Measurements from ENCODE around the gene EFCAB11. TPM values are rescaled to one million over a fixed set of nuclear protein-coding genes. Genes with fewer than 3 reads are reported as not detected.

Gene EFCAB11
- polyA plus RNA-seq, 2 donors: 6.2 to 6.3 TPM

DNA sequence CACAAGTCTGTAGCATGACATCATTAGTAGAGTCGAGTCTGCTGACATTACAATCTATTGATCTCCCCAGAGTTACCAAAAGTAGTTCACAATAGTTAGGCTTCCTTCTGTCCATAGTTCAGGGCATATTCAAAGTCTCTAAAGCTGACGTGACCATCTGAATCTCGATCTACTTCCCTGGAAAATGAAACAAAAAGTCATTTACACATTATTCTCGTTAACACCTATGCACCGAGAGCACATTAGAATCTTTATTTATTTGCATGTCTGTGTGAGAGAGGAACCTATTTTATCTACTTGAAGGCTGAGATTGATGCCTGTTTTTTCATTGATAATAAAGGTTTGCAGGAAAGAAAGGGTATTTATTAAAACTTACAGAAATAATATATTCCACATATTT is 157.4 kb downstream of the EFCAB11 start:
- H3K9me3 ChIP-seq (ENCODE audit: control insufficient read depth in 2 of 2, insufficient read depth in 1 of 2, low read depth in 1 of 2, low read length in 1 of 2): peaks cover 0 to 2% of the 10 kb centered on the region in 2 donors
- no peaks in the 10 kb centered on the region for H3K36me3 ChIP-seq (ENCODE audit: control insufficient read depth in 2 of 2, insufficient read depth in 2 of 2, low read length in 1 of 2)
- 67 to 72% methylated on average over 5 of the region's 5 CpGs for WGBS, 2 donors

DNA sequence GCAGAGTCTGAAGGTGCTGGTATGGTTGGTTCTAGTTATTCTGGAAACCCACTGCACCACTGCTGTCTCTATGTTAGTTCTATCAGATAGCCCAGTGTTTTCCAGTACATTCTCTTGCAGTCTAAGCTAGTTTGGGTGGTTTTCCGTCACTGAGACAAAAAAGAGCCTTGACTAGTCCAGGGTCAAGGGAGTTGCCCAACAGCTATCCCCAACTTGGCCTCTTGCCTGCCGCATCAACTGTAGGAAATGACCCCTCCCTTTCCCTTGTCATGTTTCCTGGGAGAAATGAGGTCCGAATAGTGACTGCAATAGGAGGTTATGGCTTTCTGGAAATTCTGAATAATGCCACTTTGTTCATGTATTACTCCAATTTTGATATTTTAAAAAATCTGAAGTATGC is 160.4 kb downstream of the EFCAB11 start:
- H3K36me3 ChIP-seq (ENCODE audit: control insufficient read depth in 2 of 2, insufficient read depth in 2 of 2, low read length in 1 of 2): no peaks in the 10 kb centered on the region
- H3K9me3 ChIP-seq (ENCODE audit: control insufficient read depth in 2 of 2, insufficient read depth in 1 of 2, low read depth in 1 of 2, low read length in 1 of 2): peaks cover 0 to 2% of the 10 kb centered on the region in 2 donors
- H3K4me3 ChIP-seq (ENCODE audit: low read depth in 1 of 2, low read length in 2 of 2): no peak overlapping the region
- no peak overlapping the region for H3K27ac ChIP-seq (ENCODE audit: low read depth in 2 of 2, low read length in 1 of 2)
- no peaks in the 10 kb centered on the region for H3K4me1 ChIP-seq (ENCODE audit: control insufficient read depth in 2 of 2, insufficient read depth in 2 of 2, low read length in 1 of 2)
- H3K27me3 ChIP-seq (ENCODE audit: control insufficient read depth in 1 of 2, insufficient read depth in 2 of 2, low read length in 2 of 2): no peaks in the 10 kb centered on the region
- WGBS, 2 donors: 75 to 82% methylated on average over 3 of the region's 3 CpGs

More for the DNA sequence above, 157.4 kb downstream of the EFCAB11 start:
- Histone ChIP-seq H3K4me3 (ENCODE audit: low read depth in 1 of 2, low read length in 2 of 2) (no peak overlapping the region), H3K4me1 (ENCODE audit: control insufficient read depth in 2 of 2, insufficient read depth in 2 of 2, low read length in 1 of 2) (peaks cover 0 to 3% of the 10 kb centered on the region in 2 donors), H3K27ac (ENCODE audit: low read depth in 2 of 2, low read length in 1 of 2) (no peak overlapping the region), H3K27me3 (ENCODE audit: control insufficient read depth in 1 of 2, insufficient read depth in 2 of 2, low read length in 2 of 2) (no peaks in the 10 kb centered on the region)

DNA sequence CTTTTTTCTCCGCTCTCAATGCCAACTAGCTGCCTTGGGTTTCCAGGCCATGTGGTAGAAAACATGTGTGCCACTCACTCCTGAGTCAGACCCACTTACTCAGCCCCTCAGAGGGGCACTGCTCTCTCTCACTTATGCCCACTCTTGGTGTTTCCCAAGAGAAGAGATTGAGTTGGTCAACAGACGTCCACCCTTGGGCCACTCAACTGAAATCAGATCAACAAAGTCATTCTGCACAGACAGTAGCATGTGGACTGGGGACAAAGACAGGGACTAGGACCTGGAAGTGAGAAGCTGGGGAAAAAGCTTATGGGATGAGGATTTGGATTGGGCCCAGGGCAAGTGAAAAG is 161.2 kb downstream of the EFCAB11 start:
- H3K36me3 ChIP-seq (ENCODE audit: control insufficient read depth in 2 of 2, insufficient read depth in 2 of 2, low read length in 1 of 2): no peaks in the 10 kb centered on the region
- H3K9me3 ChIP-seq (ENCODE audit: control insufficient read depth in 2 of 2, insufficient read depth in 1 of 2, low read depth in 1 of 2, low read length in 1 of 2): peaks cover 0 to 2% of the 10 kb centered on the region in 2 donors
- H3K27ac ChIP-seq (ENCODE audit: low read depth in 2 of 2, low read length in 1 of 2): no peak overlapping the region
- no peak overlapping the region for H3K4me3 ChIP-seq (ENCODE audit: low read depth in 1 of 2, low read length in 2 of 2)
- H3K4me1 ChIP-seq (ENCODE audit: control insufficient read depth in 2 of 2, insufficient read depth in 2 of 2, low read length in 1 of 2): no peaks in the 10 kb centered on the region
- no peaks in the 10 kb centered on the region for H3K27me3 ChIP-seq (ENCODE audit: control insufficient read depth in 1 of 2, insufficient read depth in 2 of 2, low read length in 2 of 2)
- WGBS, 2 donors: 81 to 85% methylated on average over 2 of the region's 2 CpGs

DNA sequence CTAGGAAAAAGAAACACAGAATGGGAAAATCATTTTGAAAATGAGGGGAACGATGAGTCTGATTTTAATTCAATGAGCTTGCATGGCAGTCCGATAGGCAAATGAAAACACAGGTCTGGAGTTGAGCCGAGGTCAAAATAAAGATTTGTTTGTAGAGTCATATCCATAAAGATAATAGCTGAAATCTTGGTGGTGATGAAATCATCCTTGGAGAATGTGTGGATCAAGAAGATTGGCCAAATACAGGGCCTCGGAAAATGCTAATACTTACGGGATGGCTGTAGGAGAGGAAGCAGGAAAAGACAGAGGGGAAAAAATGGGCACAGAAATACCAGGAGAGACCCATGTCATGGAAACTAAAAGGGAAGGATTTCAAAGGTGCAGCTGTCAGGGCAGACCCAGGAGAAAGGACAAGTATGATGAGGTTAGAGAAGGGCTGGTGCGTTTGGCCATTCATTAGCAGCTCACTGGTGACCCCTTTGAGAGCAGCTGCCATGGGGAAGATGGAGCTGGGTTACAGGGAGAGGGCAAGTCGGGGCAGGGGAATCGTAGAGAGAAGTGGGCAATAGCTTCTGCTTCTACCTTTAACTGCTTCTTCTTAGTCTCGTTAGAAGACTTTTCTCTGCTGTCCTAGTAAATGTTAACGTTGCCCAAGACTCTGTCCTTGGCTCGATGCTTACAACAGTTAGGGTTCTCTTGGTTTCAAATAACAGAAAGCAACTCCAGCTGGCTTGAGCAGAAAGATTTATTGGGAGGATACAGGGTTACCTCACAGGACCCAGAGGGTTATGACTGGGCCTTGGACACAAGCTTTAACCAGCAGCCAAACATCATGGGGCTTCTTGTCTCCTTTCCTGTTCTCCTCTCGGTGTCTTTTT is 161.8 kb downstream of the EFCAB11 start:
- WGBS, 2 donors: 78 to 85% methylated on average over 12 of the region's 12 CpGs
- H3K4me3 ChIP-seq (ENCODE audit: low read depth in 1 of 2, low read length in 2 of 2): no peak overlapping the region
- H3K27me3 ChIP-seq (ENCODE audit: control insufficient read depth in 1 of 2, insufficient read depth in 2 of 2, low read length in 2 of 2): no peaks in the 10 kb centered on the region
- peak overlapping the region; percentile 56 to 58 for H3K27ac ChIP-seq (ENCODE audit: low read depth in 2 of 2, low read length in 1 of 2)
- H3K4me1 ChIP-seq (ENCODE audit: control insufficient read depth in 2 of 2, insufficient read depth in 2 of 2, low read length in 1 of 2): no peaks in the 10 kb centered on the region
- no peaks in the 10 kb centered on the region for H3K36me3 ChIP-seq (ENCODE audit: control insufficient read depth in 2 of 2, insufficient read depth in 2 of 2, low read length in 1 of 2)
- peaks cover 0 to 2% of the 10 kb centered on the region in 2 donors for H3K9me3 ChIP-seq (ENCODE audit: control insufficient read depth in 2 of 2, insufficient read depth in 1 of 2, low read depth in 1 of 2, low read length in 1 of 2)

DNA sequence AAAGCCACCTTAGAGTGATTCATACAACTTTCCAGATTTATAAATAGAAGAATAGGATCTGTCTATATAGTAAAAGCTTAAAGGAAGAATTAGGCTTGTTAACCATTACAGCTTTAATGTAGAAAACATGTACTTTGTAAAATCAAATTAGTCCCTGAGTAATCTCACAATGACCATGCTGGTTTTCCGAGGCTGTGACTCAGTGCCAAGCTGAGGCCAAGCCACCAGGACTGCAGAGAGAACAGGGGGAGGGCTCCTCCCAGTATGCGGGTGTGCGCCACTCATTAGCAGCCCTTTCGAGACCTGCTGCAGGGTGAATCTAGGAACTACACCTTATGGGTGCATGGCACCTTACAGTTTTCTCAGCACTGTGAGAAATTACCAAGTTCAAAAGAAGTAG is 167.0 kb downstream of the EFCAB11 start:
- Histone ChIP-seq H3K9me3 (ENCODE audit: control insufficient read depth in 2 of 2, insufficient read depth in 1 of 2, low read depth in 1 of 2, low read length in 1 of 2) (no peaks in the 10 kb centered on the region), H3K36me3 (ENCODE audit: control insufficient read depth in 2 of 2, insufficient read depth in 2 of 2, low read length in 1 of 2) (no peaks in the 10 kb centered on the region), H3K27me3 (ENCODE audit: control insufficient read depth in 1 of 2, insufficient read depth in 2 of 2, low read length in 2 of 2) (no peaks in the 10 kb centered on the region), H3K27ac (ENCODE audit: low read depth in 2 of 2, low read length in 1 of 2) (no peak overlapping the region), H3K4me3 (ENCODE audit: low read depth in 1 of 2, low read length in 2 of 2) (no peak overlapping the region), H3K4me1 (ENCODE audit: control insufficient read depth in 2 of 2, insufficient read depth in 2 of 2, low read length in 1 of 2) (no peaks in the 10 kb centered on the region)
- 90 to 93% methylated on average over 4 of the region's 4 CpGs for WGBS, 2 donors

DNA sequence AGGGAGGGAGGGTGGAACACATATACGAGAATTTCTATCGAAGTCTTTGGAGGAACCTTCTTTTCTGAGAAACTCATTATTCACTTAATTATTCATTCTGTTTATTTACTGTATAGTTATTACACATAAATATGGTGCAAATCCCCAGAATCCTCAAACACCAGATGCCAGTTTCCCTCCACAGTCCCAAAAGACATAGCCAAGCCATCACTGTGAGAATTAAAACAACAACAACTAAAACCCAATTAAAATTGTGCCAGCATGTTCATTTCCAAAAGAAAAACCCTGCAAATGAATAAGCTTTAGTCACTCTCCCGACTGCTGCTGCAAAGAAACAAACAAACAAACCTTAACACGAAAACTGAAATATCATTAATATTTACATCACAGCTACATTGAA is 173.5 kb downstream of the EFCAB11 start:
- 80 to 89% methylated on average over 4 of the region's 4 CpGs for WGBS, 2 donors
- H3K36me3 ChIP-seq (ENCODE audit: control insufficient read depth in 2 of 2, insufficient read depth in 2 of 2, low read length in 1 of 2): no peaks in the 10 kb centered on the region
- no peak overlapping the region for H3K4me3 ChIP-seq (ENCODE audit: low read depth in 1 of 2, low read length in 2 of 2)
- H3K4me1 ChIP-seq (ENCODE audit: control insufficient read depth in 2 of 2, insufficient read depth in 2 of 2, low read length in 1 of 2): peaks cover 0 to 3% of the 10 kb centered on the region in 2 donors
- no peaks in the 10 kb centered on the region for H3K27me3 ChIP-seq (ENCODE audit: control insufficient read depth in 1 of 2, insufficient read depth in 2 of 2, low read length in 2 of 2)
- no peak overlapping the region for H3K27ac ChIP-seq (ENCODE audit: low read depth in 2 of 2, low read length in 1 of 2)
- no peaks in the 10 kb centered on the region for H3K9me3 ChIP-seq (ENCODE audit: control insufficient read depth in 2 of 2, insufficient read depth in 1 of 2, low read depth in 1 of 2, low read length in 1 of 2)

DNA sequence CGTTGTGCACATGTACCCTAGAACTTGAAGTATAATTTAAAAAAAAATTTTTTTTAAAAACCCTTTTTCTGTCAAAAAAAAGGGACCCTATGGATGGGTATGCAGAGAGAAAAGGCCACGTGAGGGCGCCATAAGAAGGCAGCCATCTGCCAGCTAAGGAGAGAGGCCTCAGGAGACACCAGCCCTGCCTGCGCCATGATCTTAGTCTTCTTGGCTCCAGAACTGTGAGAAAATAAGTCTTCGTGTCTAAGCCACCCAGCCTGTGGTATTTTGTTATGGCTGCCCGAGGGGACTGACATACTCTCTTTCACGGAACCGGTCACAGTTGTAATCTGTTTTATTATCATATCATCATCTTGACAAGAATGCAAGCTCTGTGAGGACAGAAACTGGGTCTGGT is 174.8 kb downstream of the EFCAB11 start:
- H3K27me3 ChIP-seq (ENCODE audit: control insufficient read depth in 1 of 2, insufficient read depth in 2 of 2, low read length in 2 of 2): no peaks in the 10 kb centered on the region
- whole genome bisulfite sequencing, 2 donors: 75 to 80% methylated on average over 7 of the region's 8 CpGs
- H3K9me3 ChIP-seq (ENCODE audit: control insufficient read depth in 2 of 2, insufficient read depth in 1 of 2, low read depth in 1 of 2, low read length in 1 of 2): no peaks in the 10 kb centered on the region
- no peak overlapping the region for H3K27ac ChIP-seq (ENCODE audit: low read depth in 2 of 2, low read length in 1 of 2)
- peaks cover 0 to 3% of the 10 kb centered on the region in 2 donors for H3K4me1 ChIP-seq (ENCODE audit: control insufficient read depth in 2 of 2, insufficient read depth in 2 of 2, low read length in 1 of 2)
- no peak overlapping the region for H3K4me3 ChIP-seq (ENCODE audit: low read depth in 1 of 2, low read length in 2 of 2)
- no peaks in the 10 kb centered on the region for H3K36me3 ChIP-seq (ENCODE audit: control insufficient read depth in 2 of 2, insufficient read depth in 2 of 2, low read length in 1 of 2)

DNA sequence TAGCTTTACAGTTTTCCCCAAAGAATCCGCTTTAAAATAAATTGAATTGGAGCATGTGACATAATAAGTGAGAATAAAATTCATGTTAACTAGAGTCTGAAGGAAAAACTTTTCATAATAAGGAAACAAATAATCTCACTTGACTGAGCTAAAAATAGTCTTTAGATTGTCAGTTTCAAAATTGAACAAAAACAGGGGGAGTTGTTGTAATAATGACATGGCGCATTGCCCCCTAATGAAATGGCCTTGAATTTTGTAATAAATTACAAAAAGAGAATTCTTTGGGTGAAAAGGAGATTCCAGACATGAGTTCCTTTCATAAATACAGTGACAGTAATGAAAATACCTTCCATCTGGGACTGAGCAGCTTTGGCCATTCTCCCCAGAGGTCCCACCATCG is 178.6 kb downstream of the EFCAB11 start:
- no peaks in the 10 kb centered on the region for H3K36me3 ChIP-seq (ENCODE audit: control insufficient read depth in 2 of 2, insufficient read depth in 2 of 2, low read length in 1 of 2)
- no peak overlapping the region for H3K4me3 ChIP-seq (ENCODE audit: low read depth in 1 of 2, low read length in 2 of 2)
- no peak overlapping the region for H3K27ac ChIP-seq (ENCODE audit: low read depth in 2 of 2, low read length in 1 of 2)
- no peaks in the 10 kb centered on the region for H3K9me3 ChIP-seq (ENCODE audit: control insufficient read depth in 2 of 2, insufficient read depth in 1 of 2, low read depth in 1 of 2, low read length in 1 of 2)
- H3K4me1 ChIP-seq (ENCODE audit: control insufficient read depth in 2 of 2, insufficient read depth in 2 of 2, low read length in 1 of 2): peaks cover 3% of the 10 kb centered on the region in 2 donors
- H3K27me3 ChIP-seq (ENCODE audit: control insufficient read depth in 1 of 2, insufficient read depth in 2 of 2, low read length in 2 of 2): no peaks in the 10 kb centered on the region
- 81 to 92% methylated on average over 3 of the region's 3 CpGs for WGBS, 2 donors

DNA sequence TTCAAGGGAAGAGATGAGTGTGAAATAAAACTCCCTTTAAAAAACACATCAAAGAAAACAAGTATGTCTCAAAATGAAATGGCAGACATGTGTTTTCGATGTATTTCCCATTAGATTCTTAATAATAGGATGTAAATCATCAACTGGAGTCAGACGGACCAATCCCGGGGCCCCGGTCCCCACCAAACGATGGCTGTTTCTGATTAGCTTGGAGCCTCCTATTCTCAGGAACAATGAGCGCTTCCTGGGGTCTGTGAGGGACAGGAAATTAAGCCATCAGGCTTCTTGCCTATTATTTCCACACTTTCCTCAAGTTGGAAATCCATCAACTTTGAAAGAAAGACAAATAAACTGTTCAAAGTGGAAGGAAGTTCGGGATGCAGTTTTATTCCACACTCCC is 179.4 kb downstream of the EFCAB11 start:
- Histone ChIP-seq H3K9me3 (ENCODE audit: control insufficient read depth in 2 of 2, insufficient read depth in 1 of 2, low read depth in 1 of 2, low read length in 1 of 2) (no peaks in the 10 kb centered on the region), H3K27me3 (ENCODE audit: control insufficient read depth in 1 of 2, insufficient read depth in 2 of 2, low read length in 2 of 2) (no peaks in the 10 kb centered on the region), H3K27ac (ENCODE audit: low read depth in 2 of 2, low read length in 1 of 2) (no peak overlapping the region), H3K4me3 (ENCODE audit: low read depth in 1 of 2, low read length in 2 of 2) (no peak overlapping the region), H3K4me1 (ENCODE audit: control insufficient read depth in 2 of 2, insufficient read depth in 2 of 2, low read length in 1 of 2) (peaks cover 3% of the 10 kb centered on the region in 2 donors), H3K36me3 (ENCODE audit: control insufficient read depth in 2 of 2, insufficient read depth in 2 of 2, low read length in 1 of 2) (no peaks in the 10 kb centered on the region)
- WGBS, 2 donors: 82 to 86% methylated on average over 7 of the region's 7 CpGs
